GM18511 (cell line): ENCODE data around the gene CYP4B1.
"Not testable (repeated sequence)": the region's sequence is repeated elsewhere in the genome, so short reads cannot be mapped to it uniquely, and the experiment has no call there.

Experiments used
- ATAC-seq: cut with Tn5 transposase; IDR thresholded peaks from one replicate; pipeline ENCODE4 v1.9.1; 2021; ENCODE audit warnings: mild to moderate bottlenecking, moderate library complexity; ENCODE audit not compliant: unreplicated experiment

CYP4B1 gene

GRCh38 chr1:46798810-46799209 is at the start of gene CYP4B1:
Gene CYP4B1, plus strand, starts transcription at chr1:46799046. Its CDS starts 36 bp downstream, at chr1:46799082.
- ATAC-seq = no peak

GRCh38 chr1:46749404-46749803 is 49.4 kb upstream of the CYP4B1 start:
- no peak for ATAC-seq

- no peak for ATAC-seq
Observed at GRCh38 chr1:46749921-46750404, 48.9 kb upstream of the CYP4B1 start.

- ATAC-seq = no peak
Observed at GRCh38 chr1:46753985-46754384, 44.9 kb upstream of the CYP4B1 start.

GRCh38 chr1:46754707-46755106 is 44.1 kb upstream of the CYP4B1 start:
- ATAC-seq = not testable (repeated sequence)

- no peak for ATAC-seq
Observed at GRCh38 chr1:46755121-46755520, 43.7 kb upstream of the CYP4B1 start.

- no peak for ATAC-seq
Observed at GRCh38 chr1:46757247-46757955, 41.4 kb upstream of the CYP4B1 start.

- no peak for ATAC-seq
Observed at GRCh38 chr1:46757956-46758528, 40.8 kb upstream of the CYP4B1 start.

- no peak for ATAC-seq
Observed at GRCh38 chr1:46760558-46761166, 38.2 kb upstream of the CYP4B1 start.

GRCh38 chr1:46761740-46762139 is 37.1 kb upstream of the CYP4B1 start:
- ATAC-seq = no peak

GRCh38 chr1:46764402-46764801 is 34.4 kb upstream of the CYP4B1 start:
- no peak for ATAC-seq

- ATAC-seq = no peak
Observed at GRCh38 chr1:46767649-46768282, 31.1 kb upstream of the CYP4B1 start.

GRCh38 chr1:46768445-46768844 is 30.4 kb upstream of the CYP4B1 start:
- no peak for ATAC-seq

- ATAC-seq = no peak
Observed at GRCh38 chr1:46769028-46769740, 29.7 kb upstream of the CYP4B1 start.

- ATAC-seq = no peak
Observed at GRCh38 chr1:46770541-46770940, 28.3 kb upstream of the CYP4B1 start.

- no peak for ATAC-seq
Observed at GRCh38 chr1:46772571-46772970, 26.3 kb upstream of the CYP4B1 start.

GRCh38 chr1:46774297-46774696 is 24.5 kb upstream of the CYP4B1 start:
- no peak for ATAC-seq

GRCh38 chr1:46778456-46778855 is 20.4 kb upstream of the CYP4B1 start:
- ATAC-seq = not testable (repeated sequence)

GRCh38 chr1:46784666-46785065 is 14.2 kb upstream of the CYP4B1 start:
- no peak for ATAC-seq

- ATAC-seq = not testable (repeated sequence)
Observed at GRCh38 chr1:46788634-46789033, 10.2 kb upstream of the CYP4B1 start.
